GM11168 (cell line): Measurements from ENCODE around the gene FGD2.

Source experiments
- in situ Hi-C: fragments of 300-500 bp; cut with MboI; formaldehyde crosslinking; loops from one replicate; pipeline ENCODE4 v1.12.0; 2022; ENCODE audit warnings: low sequenced_read_pairs; ENCODE audit not compliant: unreplicated experiment

The FGD2 gene

GRCh38 chr6:37074053-37074827 is 68.8 kb downstream of the FGD2 start:
- in situ Hi-C loops = no loop called here

- in situ Hi-C loops = no loop called here
Observed at GRCh38 chr6:37077191-37077904, 71.9 kb downstream of the FGD2 start.

- in situ Hi-C loops = no loop called here
Observed at GRCh38 chr6:37077905-37078296, 72.4 kb downstream of the FGD2 start.
